Measurements from ENCODE around the gene HTRA2.

Gene HTRA2

DNA sequence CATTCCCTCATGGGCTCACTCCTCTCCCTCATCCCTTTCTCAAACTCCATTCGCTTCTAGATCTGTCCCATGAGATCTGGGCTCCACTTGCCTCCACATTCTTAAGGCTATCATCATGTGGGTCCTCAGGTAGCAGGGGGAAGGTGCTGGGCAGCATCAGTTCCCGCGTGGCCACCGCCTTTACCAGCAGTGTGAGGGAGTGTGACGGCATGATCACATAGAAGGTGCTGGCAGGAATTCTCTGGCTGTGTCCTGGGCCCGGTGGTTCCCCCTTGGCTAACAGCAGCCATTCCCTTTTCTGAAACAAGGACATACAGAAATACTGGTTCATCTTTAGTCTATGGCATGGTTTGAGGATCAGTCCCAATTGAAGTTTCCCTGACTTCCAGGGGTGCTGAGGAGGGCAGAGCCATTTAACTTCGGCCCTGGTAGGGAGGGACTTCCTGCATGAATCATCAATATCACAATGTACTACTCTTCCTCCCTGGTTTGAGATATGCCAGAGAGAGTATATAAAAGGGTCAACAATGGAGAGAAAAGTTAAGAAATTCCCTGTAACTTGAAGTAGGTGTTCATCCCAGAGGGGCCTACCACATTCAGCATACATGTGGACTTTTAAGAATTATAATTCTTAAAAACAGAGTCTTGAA lies 32.5 kb downstream of the HTRA2 start:
- no peak for ATAC-seq

DNA sequence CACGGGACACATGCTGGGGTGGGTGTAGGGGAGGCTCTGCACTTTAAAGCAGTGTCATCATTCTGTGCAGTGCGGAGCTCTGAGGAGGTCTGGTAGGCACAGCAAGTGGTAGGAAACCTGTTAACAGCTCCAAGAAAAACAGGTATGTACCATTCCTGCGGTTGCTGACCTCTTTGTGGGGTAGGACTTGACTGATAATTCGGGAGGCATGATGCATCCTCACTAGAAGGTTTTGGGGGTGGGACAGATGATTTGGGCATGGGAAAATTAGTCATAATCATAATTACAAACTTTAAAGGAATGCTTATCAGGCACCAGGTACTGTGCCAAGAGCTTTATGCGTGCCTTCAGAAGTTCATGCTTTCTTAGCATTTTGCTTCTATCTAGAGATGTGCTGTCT lies 34.5 kb downstream of the HTRA2 start:
- no peak for ATAC-seq

More for the DNA sequence above, 32.5 kb downstream of the HTRA2 start:
- DNase-seq = no peak

DNA sequence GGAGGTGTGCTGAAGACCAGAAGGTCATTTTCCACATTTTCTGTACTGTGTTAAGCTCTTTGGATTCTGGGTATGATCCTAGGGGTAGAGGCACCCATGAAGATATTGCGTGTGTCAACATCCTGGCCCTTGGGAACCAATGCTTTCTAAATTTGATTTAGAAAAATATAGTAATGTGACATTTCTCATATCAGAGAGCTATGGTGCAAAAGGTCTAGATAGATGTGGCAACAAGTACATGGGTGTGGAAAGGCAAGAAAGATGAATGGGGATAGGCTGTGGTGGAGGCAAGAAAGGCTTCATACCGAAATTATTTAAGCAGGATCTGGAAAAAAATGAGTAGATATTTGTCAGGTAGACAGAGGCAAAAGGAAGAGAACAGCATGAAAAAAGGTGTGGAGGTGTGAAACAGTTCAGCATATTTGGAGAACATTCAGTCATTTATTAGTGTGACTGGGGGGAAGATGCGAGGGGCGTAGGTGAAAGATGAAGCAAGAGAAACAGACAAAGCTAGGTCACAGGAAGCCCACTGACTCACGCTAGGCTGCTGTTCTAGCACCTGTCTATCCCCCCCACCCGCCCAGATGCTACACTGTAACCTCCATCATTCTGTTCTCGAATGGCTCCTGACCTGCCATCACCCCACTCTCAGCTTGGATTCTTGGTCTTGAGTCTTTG lies 36.5 kb downstream of the HTRA2 start:
- DNase-seq (no peak), ATAC-seq (peak; percentile 11)

More for the DNA sequence above, 34.5 kb downstream of the HTRA2 start:
- no peak for DNase-seq

DNA sequence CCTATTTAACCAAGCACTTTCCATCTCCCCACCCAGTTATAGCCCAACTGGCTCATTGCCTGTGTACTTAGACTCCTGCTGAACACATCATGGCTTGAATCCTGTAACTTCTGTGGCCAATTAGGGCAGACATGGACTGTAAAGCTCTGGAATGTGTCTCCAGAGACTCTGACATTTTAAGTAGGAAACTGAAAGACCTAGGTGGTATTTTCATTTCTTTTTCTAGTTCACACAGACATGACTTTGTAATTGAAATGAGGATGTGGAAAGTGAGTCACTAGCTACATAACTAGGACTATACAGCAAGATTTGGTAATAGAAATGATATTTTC lies 37.0 kb downstream of the HTRA2 start:
- peak; percentile 72 for ATAC-seq

DNA sequence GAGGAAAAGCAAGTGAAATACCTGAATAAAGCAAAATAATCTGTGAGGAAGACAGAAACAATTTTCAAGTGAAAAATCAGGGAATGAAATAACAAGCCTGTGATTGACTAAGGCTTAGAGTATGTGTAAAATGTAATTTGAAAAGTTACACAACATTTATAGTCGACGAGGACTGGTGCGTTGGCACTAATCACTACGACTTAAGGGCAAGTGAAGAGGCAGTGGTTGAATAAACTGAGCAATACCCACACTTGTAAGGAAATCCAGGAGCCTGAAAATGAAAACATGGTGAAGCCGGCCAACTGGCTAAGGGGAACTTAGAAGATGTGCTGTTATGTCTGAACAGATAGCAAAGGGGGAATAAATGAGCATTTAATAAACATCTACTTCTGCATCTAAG lies 38.1 kb downstream of the HTRA2 start:
- ATAC-seq = no peak
- DNase-seq = no peak

More for the DNA sequence above, 37.0 kb downstream of the HTRA2 start:
- DNase-seq = no peak

DNA sequence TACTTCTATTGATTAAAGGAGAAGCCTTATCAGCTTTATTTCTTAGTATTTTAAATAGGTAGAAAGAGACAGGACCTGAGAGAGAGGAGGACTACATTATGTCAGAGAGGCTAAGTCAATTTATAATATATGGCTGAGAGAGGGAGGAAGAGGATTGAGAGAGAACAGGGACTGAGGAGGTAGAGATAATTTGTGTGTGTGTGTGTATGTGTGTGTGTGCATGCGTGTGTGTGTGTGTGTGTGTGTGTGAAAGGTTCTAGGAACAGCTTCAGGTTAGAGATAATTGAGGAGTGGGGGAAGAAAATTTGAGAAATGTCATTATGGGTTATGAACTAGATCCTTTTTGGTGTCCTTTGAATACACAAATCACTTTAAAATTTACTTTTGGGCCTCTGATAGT lies 40.0 kb downstream of the HTRA2 start:
- no peak for ATAC-seq
- DNase-seq = no peak

DNA sequence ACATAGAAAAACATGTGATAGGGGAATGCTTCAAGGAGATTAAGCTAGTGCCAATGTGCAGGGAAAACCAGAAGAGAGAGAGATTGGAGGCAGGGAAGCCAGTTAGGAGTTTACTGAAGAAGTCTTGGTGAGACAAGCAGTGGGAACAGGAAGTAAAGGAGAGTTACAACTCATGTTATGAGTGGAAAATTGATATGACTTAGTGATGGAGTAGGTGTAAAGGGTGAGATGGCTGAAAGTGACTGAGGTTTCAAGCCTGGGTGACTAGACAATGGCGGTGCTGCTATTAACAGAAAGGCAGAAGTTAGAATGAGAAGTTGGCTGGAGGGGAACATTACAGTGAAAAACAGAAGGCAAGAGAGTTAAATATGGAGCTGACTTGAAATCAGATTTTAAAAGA lies 41.3 kb downstream of the HTRA2 start:
- ATAC-seq (peak; percentile 80), DNase-seq (no peak)

DNA sequence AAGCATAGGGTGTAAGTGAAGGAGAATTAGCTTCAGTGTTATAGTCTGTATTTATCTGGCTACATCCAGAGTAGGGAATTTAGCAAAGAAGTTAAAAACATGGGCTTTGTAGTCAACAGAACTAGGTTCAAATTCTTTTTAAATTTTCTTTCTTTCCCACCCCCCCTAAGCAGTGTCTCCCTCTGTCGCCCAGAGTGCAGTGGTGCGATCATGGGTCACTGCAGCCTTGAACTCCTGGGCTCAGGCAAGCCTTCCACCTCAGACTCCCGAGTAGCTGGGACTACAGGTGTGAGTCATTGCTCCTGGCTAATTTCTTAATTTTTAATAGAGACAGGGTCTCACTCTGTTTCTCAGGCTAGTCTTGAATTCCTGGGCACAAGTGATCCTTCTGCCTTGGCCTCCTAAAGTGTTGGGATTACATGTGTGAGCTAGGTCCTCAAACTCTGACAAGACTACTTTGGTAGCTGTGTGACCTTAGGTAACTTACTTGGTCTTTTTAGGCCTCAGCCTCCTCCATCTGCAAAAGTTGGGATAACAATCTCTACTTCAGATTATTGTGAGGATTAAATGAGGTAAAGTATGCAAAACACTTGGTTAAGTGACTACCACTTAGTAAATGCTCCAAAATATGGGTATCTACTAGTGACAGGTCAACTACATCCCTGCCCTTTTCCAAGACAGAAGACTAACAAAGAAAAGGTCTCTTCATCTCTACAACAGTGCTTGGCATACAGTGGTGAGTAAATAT lies 42.6 kb downstream of the HTRA2 start:
- no peak for DNase-seq
- ATAC-seq = no peak

DNA sequence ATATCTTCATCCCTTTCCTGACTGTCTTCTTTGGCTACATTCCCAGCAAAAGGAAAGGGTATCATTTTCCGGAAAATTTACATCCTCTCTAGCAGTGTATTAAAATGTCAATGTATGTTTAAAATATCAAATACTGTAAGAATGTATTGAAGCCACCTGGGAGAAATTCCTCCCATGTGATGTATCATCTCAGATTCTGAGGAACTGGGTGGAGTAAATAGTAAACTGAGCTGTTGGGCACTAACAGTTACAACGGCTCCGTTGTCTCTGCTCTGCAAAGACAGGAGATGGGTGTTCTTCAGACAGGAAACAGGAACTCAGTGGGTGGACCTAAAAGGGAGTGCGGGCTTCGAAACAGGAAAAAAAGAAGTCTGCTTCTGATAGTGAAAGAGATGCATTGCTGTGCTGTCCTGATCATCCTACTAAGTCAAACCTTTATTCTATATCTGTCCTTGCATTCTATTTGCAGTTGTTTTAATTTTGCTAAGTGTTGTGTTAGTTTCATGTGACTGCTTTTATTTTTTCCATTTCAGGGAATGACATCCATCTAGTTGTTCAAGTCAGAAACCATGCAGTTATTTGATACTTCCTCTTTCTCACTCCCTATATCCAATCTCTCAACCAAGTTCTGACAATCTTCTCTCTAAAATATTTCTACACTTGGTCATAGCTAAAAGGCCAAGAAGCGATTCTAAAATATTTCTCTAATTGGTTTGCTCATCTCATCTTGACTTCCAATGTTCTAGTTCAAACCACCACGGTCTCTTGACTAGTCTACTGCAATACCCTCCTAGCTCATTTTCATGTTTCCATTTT lies 44.2 kb downstream of the HTRA2 start:
- no peak for DNase-seq
- ATAC-seq = peak; percentile 64

DNA sequence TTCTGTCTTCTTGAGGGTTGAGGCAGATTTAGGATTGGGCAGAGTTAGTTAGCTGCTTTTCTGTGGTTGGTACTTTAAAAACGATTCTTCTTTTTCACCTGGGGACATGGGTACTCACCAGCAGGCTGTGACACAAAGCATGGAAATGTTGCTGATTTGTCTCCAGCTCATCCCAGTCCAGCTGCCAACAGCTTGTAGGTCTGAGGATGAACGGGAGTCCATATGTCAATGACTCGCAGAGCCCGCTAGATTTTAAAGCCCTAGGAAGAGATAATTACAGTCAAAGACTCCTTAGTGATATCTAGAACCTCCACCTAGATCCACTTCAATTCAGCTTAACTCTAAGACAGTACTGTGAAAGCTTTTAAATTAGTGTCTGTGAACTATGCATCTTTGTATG lies 45.6 kb downstream of the HTRA2 start:
- DNase-seq (no peak), ATAC-seq (no peak)

DNA sequence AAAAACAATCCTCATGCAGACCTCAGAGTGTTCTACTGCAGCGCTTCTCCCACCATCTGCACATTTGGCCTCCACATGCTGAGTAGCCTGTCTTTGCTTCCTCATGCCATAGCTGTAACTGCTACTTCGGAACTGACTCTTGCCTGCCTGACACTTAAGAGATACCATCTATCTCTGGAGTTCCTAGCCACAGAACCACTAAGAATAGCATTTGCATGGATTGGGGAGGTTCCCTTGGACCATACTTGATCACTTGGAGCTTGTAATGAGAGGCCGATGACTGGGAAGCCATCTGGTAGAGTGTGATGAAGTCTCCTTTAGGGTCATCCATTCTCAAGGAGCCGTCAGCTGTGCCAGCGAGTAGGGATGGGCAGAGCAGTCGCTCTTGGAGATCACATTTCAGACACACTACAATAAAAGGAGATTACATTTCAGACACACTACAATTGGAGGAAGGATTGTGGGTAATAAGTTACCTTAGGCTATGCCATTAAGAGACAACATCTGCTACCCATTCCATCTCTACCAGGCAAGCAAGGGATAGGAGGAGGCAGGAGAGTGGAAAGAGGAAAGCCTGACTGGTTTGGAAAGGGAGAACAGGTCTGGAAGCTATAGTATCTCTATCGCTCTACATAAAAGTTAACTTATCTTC lies 46.6 kb downstream of the HTRA2 start:
- DNase-seq (no peak), ATAC-seq (no peak)

DNA sequence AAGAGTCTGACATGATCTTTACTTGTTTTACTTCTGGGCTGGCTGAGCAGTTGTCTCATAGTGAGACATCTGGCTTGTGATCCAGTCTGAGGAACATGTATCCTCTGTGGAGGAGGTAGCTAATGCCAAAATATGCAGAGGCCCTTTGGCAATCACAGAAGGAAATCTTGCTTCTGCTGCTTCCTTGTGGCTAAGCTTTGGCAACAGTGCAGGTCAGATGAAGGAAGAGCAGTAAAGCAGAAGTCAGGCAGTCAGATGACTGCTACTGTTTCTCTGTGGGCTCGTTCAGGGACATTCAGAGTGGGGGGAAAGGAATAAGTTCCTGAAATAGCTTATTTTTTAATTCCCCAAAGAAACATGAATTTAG lies 47.1 kb downstream of the HTRA2 start:
- ATAC-seq = no peak
- no peak for DNase-seq

DNA sequence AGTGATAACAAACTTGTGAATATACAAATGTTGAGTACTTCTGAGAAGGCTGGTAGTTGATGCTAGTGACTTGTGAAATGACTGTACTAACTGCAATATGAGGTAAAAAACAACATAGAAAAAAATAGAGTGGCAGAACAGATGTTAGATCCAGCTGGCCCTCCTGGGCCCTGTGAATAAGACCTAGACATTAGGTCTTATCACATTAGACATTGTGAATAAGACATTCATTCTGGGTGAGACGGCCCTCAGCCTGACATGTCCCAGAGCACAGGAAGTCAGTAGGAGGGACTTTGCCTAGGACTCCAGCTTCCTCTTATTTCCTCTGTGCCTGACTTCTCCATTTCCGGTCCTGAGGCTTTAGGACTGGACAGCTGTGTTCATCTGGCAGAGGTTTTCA lies 47.7 kb downstream of the HTRA2 start:
- DNase-seq = no peak
- ATAC-seq = peak; percentile 20

DNA sequence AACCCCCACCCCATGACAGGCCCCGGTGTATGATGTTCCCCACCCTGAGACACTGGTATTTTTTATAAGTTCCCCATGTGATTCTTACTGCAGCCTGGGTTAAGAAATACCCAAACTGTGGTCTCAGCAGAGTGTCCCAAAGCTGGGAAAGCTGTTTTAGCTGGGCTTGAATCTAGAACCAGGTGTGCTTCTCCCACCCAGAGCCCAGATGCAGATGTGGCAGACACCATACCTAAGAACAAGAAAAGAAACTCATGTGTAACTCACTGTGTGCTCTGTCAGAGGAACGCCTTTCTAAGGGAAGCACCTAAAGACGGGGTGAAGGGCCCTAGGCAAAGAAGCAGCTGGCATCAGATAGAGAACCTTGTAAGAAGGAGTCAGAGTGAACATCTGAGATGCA lies 48.7 kb downstream of the HTRA2 start:
- ATAC-seq = no peak
- no peak for DNase-seq

DNA sequence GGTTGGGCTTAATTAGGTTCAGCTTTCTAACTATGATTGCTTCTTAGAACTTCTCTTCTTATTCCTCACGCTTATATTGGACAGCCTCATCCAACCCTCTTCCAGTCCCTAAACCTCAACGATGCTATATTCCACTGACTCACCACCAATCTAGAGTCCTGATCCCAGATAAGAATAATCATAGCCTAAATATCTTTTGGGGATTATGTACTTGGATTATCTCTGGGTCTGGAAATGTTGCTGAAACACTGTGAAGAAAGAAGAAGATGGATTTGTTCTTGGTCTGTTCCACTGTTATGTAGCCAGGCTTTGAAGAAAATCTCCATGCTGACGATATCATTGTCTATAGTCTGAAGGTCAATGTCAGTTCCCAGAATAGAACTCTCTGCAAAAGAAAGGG lies 51.7 kb downstream of the HTRA2 start:
- DNase-seq (no peak), ATAC-seq (no peak)

DNA sequence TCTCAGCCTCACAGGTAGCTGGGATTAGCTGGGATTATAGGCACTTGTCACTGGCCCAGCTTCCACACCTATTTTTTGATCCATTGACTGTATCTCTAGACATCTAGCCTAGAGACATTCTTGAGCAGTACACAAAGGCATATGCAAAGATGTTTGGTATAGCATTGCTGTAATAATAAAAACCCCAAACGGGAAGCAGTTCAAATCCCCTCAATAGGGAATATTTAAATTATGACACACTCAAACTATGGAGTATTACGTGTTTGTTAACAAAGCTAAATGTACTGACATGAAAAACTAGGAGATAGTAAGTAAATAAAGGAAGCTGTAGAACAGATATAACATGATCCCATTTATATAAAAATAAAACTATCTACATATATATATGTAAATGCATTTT lies 52.5 kb downstream of the HTRA2 start:
- no peak for ATAC-seq
- DNase-seq = no peak
